ENCODE results near the gene UBXN11. TPM values are rescaled to one million over a fixed set of nuclear protein-coding genes. Genes with fewer than 3 reads are reported as not detected.

The UBXN11 gene
- polyA plus RNA-seq, 1 donor from 2014 or later: 18.5 TPM

DNA sequence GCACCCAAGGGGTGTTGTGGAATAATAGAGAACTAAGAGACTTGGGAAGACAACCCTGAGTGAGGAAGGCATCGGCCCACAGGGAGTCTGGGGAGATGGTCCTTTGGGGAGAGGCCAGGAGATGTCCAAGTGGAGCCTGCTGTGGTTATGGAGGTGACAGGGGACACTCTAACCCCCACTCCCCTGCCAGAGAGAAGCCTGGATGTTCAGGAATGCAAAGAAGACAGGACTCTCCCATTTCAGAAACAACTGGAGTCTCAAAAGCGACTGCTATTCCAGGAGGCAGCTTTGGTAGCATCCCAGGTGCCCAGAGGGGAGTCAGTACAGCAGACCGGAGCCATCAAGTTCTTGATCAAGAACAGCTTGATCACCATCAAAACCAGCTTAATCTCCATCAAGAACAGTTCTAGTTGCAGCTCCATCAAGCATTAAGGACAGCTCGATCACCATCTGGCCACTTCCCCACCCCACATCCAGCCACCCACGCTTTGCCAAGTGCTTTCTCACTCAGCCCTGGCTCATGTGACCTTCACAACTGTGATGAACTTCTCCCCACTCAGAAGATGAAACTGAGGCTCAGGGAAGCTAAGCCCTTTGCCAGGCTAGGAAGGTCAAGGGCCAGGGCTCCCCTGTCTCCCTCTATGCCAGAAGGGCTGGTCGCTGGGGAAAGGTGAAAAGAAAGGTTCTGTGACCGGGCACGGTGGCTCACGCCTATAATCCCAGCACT lies 12.1 kb upstream of the UBXN11 start:
- H3K9ac ChIP-seq (ENCODE audit: low read length): no peak overlapping the region
- H3F3A ChIP-seq (ENCODE audit: insufficient read depth, low read length, poor library complexity, severe bottlenecking): no peaks in the 10 kb centered on the region
- no peaks in the 10 kb centered on the region for H3K36me3 ChIP-seq (ENCODE audit: insufficient read depth, low read length)
- H3K9me3 ChIP-seq (ENCODE audit: low read length): no peaks in the 10 kb centered on the region
- H3K4me2 ChIP-seq (ENCODE audit: low read length): no peak overlapping the region
- no peaks in the 10 kb centered on the region for H4K20me1 ChIP-seq (ENCODE audit: insufficient read depth)
- H3K4me3 ChIP-seq (ENCODE audit: low read length): no peak overlapping the region
- H3K27me3 ChIP-seq (ENCODE audit: insufficient read depth, low read depth, low read length): no peaks in the 10 kb centered on the region
- no peaks in the 10 kb centered on the region for H3K79me2 ChIP-seq (replicated peaks; ENCODE audit: insufficient read depth, low read length)
- no peaks in the 10 kb centered on the region for H3K9me2 ChIP-seq (ENCODE audit: insufficient read depth, low read length)
- no peak overlapping the region for H2AFZ ChIP-seq (ENCODE audit: low read depth, low read length)
- TF ChIP-seq EP300 (conservative IDR thresholded peaks at IDR 0.05; ENCODE audit: poor library complexity, severe bottlenecking) (no peak), SMC3 (conservative IDR thresholded peaks at IDR 0.05; ENCODE audit: poor library complexity) (no peak), EZH2 (IDR thresholded peaks at IDR 0.05; ENCODE audit: borderline replicate concordance, insufficient read depth, low read length, poor library complexity, severe bottlenecking) (no peak), POLR2AphosphoS5 (IDR thresholded peaks at IDR 0.05) (no peak), RAD21 (conservative IDR thresholded peaks at IDR 0.05) (no peak), MXI1 (conservative IDR thresholded peaks at IDR 0.05; ENCODE audit: poor library complexity, severe bottlenecking) (no peak), TAF1 (IDR thresholded peaks at IDR 0.05; ENCODE audit: low read depth) (no peak), CTCF (IDR thresholded peaks at IDR 0.05; ENCODE audit: poor library complexity, severe bottlenecking) (no peak)
- TF ChIP-seq, protein P1, sequence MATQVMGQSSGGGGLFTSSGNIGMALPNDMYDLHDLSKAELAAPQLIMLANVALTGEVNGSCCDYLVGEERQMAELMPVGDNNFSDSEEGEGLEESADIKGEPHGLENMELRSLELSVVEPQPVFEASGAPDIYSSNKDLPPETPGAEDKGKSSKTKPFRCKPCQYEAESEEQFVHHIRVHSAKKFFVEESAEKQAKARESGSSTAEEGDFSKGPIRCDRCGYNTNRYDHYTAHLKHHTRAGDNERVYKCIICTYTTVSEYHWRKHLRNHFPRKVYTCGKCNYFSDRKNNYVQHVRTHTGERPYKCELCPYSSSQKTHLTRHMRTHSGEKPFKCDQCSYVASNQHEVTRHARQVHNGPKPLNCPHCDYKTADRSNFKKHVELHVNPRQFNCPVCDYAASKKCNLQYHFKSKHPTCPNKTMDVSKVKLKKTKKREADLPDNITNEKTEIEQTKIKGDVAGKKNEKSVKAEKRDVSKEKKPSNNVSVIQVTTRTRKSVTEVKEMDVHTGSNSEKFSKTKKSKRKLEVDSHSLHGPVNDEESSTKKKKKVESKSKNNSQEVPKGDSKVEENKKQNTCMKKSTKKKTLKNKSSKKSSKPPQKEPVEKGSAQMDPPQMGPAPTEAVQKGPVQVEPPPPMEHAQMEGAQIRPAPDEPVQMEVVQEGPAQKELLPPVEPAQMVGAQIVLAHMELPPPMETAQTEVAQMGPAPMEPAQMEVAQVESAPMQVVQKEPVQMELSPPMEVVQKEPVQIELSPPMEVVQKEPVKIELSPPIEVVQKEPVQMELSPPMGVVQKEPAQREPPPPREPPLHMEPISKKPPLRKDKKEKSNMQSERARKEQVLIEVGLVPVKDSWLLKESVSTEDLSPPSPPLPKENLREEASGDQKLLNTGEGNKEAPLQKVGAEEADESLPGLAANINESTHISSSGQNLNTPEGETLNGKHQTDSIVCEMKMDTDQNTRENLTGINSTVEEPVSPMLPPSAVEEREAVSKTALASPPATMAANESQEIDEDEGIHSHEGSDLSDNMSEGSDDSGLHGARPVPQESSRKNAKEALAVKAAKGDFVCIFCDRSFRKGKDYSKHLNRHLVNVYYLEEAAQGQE (IDR thresholded peaks at IDR 0.05; ENCODE audit: borderline replicate concordance): no peak
- H3K27ac ChIP-seq (ENCODE audit: low read length): no peak overlapping the region

DNA sequence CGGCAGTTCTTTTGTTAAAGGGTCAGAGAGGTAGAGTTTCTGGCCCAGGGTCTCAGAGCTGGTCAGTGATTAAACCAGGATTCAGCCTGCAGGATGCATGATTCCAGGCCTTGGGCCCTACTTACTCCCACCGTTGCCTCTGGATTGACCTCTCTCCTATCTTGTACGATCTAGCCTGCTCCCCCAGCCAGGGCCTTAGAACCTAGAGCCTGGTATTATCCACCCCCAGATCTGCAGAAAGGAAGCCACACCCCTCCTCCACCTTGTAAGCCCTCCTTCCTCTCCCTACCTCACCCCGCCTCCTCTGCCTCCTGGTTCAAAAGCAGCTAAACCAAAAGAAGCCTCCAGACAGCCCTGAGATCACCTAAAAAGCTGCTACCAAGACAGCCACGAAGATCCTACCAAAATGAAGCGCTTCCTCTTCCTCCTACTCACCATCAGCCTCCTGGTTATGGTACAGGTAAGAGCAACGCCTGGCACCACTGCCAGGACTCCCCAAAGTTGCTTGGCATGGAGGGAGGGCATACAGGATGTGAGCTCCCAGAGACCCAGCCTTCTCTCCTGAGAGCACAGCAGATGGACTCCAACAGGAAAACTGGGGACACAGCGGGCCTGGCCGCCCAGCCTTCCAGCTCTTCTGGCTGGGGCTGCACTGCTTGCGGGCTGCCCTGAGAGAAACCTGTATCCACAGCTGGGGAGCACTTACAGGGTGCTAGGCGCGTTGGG lies 11.3 kb upstream of the UBXN11 start, which contains the start of gene CD52:
Gene CD52, plus strand, starts transcription at position 347 of the 726 bp plus-strand sequence. Its CDS starts 60 bp downstream, at position 407.
- Histone ChIP-seq H3K36me3 (ENCODE audit: insufficient read depth, low read length) (no peaks in the 10 kb centered on the region), H3K27me3 (ENCODE audit: insufficient read depth, low read depth, low read length) (no peaks in the 10 kb centered on the region), H3F3A (ENCODE audit: insufficient read depth, low read length, poor library complexity, severe bottlenecking) (no peaks in the 10 kb centered on the region), H3K27ac (ENCODE audit: low read length) (no peak within 1 kb of the TSS), H3K4me3 (ENCODE audit: low read length) (no peak within 1 kb of the TSS), H3K9ac (ENCODE audit: low read length) (no peak within 1 kb of the TSS), H3K9me3 (ENCODE audit: low read length) (no peaks in the 10 kb centered on the region), H3K79me2 (replicated peaks; ENCODE audit: insufficient read depth, low read length) (no peaks in the 10 kb centered on the region), H3K9me2 (ENCODE audit: insufficient read depth, low read length) (no peaks in the 10 kb centered on the region), H3K4me2 (ENCODE audit: low read length) (no peak within 1 kb of the TSS), H2AFZ (ENCODE audit: low read depth, low read length) (no peak within 1 kb of the TSS), H4K20me1 (ENCODE audit: insufficient read depth) (no peaks in the 10 kb centered on the region)
- TF ChIP-seq EZH2 (IDR thresholded peaks at IDR 0.05; ENCODE audit: borderline replicate concordance, insufficient read depth, low read length, poor library complexity, severe bottlenecking): no peak
- TF ChIP-seq POLR2AphosphoS5 (IDR thresholded peaks at IDR 0.05): no peak
- no peak for TF ChIP-seq SMC3 (conservative IDR thresholded peaks at IDR 0.05; ENCODE audit: poor library complexity)
- TF ChIP-seq MXI1 (conservative IDR thresholded peaks at IDR 0.05; ENCODE audit: poor library complexity, severe bottlenecking): no peak
- TF ChIP-seq EP300 (conservative IDR thresholded peaks at IDR 0.05; ENCODE audit: poor library complexity, severe bottlenecking): no peak
- no peak for TF ChIP-seq CTCF (IDR thresholded peaks at IDR 0.05; ENCODE audit: poor library complexity, severe bottlenecking)
- TF ChIP-seq RAD21 (conservative IDR thresholded peaks at IDR 0.05): no peak
- TF ChIP-seq TAF1 (IDR thresholded peaks at IDR 0.05; ENCODE audit: low read depth): no peak
- TF ChIP-seq, protein P1 (IDR thresholded peaks at IDR 0.05; ENCODE audit: borderline replicate concordance): no peak

Measured in neural cell (in vitro differentiated cells).